Stimulated activated CD8-positive, alpha-beta memory T cell treated with anti-CD3 and anti-CD28 coated beads, Interleukin-15, amount 100 ng/mL, for 1 hour (primary cell): ENCODE results near the gene TIMP3.

Experiments
- DNase-seq: peaks from one replicate; pipeline ENCODE4 v3.0.0-alpha.2; 2020; ENCODE audit warnings: low read depth

The TIMP3 gene

DNA sequence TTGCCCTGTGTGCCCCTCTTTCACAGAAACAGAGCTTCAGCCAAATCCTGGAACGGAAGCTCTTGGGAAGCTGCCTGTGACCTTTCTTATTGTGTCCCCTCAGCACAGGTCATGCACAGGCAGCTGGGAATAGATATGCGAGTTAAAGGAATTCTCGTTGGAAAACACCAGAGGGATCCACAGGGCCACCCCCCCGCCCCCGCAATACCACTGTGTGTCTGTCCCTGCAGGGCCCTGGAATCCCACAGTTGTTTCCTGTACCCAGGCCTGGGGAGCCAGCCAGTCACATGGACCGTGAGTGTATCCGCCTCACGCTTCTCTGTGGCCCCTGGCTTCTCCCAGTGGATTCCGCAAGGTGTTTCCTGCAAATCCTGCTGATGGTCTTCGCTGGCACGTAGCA, 29.0 kb downstream of the TIMP3 start:
- DNase-seq = no peak

DNA sequence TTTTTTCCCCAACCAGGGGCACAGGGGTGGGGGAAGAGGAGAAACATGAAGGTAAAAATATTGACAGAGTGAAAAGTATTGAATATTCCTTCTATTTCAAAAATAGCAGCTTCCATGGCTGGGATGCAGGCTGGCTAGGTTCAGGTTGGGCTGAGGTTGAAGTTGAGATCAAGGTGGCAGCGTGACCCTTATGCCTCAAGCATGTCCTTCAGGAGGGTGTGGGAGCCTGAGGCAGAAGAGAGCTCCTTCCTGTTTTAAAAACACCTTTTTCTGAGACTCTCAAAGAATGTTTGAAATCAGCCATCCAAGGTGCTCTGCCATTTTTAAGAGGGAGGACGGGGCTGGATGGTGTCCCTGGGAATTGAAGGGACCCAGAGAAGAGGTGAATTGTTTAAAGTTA, 29.5 kb downstream of the TIMP3 start:
- DNase-seq = no peak

DNA sequence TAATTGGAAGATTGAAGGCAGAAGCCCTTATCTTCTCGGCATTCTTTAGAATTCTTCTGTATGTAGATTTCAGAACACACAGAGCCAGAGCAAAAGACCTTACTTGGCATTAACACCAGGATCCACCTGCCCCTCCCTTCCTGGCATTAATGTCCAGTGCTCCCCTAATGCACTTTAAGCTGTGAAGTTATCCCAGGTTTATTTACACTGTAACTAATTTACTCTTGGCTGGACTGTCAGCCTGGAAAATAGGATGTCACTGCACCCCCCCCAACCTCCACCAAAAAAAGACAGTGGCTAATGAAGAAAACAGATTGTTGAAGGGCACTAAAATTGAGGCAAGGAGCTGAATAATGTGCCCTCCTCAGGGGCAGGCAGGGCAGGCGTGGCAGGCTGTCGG, 30.1 kb downstream of the TIMP3 start:
- no peak for DNase-seq

DNA sequence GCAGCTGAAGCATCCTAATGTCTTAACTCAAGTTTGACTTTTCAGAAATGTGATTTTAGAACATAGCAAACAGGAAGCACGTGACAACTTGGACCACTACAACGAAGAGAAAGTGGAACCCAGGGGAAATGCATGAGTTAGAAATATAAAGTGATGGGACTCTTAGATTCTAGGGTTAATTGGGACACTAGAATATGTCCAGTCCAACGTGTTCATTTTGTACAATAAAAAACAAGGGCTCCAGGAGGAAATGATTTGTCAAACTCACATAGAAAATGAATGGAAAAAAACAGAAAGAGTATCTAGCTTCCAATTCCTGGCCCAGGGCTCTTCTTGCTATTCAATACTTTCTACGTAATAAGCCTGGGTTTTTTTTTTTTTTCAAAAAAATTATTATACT, 30.7 kb downstream of the TIMP3 start:
- DNase-seq = no peak

DNA sequence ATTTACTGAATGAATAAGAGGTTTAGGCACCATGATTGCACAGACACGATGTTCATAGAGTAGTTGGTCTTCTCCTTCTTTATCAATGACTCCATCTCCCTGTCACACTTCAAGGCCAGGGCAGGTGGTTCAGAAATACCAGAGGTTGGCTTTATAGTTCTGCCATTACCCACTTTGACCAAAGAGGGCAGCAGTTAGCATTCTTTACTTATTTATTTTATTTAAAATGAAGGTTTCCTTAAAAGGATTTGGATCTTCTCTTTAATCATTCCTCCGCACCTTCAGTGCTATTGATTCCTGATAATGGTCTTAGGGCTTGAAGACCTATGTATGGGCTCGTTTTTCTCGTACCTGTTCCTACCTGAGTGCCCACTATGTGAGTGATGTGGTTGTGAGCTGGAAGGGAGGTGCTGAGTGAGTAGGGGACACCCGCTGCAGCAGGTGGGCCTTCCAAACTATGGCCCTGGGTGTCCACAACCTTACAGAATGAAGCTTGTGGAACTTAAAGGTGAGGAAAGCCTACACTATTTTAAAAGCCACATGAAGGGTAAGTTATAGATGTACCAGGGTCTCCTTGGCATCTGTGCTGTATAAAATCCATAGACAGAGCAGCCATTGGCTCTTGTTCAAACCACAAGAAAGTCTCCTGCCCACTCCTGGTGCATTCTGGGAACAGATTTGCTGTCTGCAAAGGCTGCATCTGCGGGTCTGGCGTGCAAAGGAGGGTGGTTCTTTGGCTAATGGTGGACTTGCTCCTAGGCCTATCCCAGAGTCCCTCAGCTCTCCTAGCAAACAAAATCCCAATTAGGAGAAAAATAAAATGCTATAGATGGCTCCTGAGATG, 35.0 kb downstream of the TIMP3 start:
- no peak for DNase-seq

DNA sequence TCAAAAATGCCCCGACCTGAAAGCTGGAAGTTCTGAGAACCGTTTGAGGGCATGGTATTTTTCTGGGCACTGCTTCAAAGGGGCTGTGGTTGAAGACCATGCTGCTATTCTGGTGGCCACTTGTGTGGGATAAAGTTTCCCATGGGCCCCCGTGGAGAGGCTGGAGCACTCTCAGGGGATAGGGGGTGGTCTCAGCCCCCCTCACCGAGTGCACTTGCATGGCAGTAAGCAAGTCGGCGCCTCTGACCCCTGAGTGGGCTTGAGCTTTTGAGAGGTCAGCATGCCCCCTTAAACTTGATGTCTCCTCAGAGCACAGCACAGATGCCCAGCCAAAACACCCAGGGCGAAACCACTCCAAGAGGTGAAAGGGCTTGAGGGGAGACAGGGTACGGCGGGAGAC, 35.6 kb downstream of the TIMP3 start:
- no peak for DNase-seq

DNA sequence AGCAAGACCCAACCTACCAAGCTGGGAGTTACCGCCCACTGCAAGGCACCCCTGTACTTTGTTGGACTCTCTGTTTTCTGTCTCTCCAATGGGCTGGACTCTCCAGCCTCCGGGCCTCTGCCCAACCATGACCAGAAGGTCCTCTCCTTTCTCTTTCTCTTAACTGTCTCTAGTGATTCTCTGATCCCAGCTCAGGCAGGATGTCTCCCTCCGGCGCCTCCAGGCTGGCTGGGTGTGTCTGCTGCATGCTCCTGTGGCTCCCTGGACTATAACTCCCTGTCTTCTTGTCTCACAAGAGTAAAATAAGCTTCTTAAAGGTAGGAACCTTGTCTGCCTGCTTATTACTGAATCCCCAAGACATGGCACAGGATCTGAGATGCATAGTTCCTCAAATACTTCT, 36.3 kb downstream of the TIMP3 start:
- no peak for DNase-seq

DNA sequence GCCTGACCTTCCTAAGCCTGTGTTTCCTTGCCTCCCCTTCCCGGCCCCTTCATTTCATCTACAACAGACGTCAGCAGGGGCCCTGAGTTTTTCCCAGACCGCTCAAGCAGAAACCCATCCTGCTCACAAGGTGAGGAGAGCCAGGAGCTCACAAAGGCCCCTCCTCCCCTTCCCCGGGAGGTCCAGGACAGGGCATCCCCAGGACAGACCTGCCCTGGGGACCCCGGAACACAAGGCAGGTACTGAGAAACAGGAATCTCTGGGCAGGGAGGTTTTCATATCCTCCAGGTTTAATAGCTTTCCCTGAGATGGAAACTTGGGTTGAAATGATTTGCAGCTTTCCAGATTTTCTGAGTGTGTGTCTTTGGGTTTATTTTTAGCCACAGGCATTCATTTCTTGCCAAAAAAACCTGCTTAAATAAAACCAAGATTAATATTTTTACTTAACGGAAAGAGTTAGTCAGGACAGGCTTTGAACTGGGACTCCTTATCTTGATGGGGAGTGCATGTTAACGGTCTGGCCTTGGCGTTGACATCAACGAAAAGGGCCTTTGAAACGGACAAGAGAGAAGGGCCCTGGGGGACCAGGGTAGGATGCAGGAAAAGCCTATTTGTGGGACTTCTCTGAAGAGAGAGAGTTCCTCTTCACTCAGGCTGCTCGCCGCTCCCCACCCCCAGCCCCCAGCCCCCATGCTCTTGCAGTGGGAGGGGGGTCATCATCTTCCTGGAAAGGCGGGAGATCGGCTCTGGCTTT, 38.5 kb downstream of the TIMP3 start:
- no peak for DNase-seq

DNA sequence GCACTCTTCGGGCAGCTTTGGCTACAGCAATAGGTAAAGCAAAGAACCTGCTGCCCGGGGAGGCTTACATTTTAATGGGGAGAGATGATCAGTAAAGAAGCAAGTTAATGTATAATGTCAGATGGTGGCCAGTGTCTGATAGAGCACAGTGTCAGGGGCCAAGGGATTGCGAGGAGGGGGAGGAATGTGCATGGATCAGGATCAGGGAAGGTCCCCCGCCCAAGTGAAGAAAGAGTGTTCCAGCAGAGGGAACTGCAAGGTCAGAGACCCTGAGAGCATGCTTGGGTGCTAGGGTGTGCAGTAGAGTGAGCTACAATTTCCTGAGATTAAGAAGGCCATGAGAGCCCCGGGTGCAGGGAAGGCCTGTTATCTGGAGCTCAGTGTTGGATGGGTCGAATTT, 39.7 kb downstream of the TIMP3 start:
- no peak for DNase-seq

DNA sequence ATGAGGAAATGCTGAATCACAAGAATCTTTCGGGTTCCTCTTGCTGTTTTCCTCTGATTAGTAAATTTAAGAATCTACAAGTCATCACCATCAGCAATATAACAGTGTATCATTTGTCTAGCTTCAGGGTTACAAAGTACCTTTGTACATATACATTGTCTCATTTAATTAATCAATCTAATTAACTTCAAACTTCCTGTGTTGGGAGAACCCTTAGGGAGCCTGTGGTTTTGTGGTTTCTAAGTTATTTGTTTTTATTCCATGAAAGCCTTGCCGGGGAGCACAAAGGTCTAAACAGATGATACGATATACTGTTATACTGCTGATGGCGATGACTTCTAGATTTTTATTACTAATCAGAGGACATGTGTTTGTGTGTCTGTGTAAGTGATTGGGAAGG, 41.0 kb downstream of the TIMP3 start:
- DNase-seq = no peak

DNA sequence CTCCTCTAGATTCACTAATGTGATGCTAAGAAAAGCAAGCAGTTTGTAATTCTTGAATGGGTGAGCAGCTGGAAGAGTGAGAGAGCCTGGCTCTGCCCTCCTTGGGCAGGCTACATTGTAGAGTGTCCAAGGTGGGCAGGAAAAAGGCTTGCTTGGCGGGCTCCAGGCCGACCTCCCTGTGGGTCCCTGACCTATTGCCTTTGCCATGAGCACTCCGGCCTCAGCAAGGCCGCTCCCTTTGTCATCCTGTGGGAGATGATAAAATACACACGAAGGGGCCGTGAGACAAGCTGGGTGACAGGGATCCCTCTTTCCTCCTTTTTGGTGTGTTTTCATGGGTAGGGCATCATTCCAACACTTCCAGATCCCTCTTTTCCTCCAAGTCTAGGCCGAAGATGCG, 41.8 kb downstream of the TIMP3 start:
- no peak for DNase-seq

DNA sequence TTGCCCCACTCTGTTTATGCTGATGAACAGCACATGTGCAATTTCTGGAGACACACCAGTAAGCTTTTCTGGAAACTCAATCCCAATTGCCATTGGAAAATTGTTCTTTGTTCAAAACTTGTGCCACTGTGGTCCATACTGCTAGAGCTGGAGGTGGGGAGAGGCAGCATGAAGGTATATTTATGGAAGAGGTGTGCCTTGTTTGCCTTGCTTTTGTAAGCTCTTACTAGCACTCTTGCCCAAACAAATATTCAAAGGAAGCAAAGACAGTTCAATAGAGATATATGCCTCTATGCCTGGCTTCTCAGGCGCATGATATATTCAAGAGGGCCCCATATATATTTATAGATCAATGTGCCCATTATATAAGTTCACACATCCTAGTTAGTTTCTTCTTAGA, 42.7 kb downstream of the TIMP3 start:
- no peak for DNase-seq

DNA sequence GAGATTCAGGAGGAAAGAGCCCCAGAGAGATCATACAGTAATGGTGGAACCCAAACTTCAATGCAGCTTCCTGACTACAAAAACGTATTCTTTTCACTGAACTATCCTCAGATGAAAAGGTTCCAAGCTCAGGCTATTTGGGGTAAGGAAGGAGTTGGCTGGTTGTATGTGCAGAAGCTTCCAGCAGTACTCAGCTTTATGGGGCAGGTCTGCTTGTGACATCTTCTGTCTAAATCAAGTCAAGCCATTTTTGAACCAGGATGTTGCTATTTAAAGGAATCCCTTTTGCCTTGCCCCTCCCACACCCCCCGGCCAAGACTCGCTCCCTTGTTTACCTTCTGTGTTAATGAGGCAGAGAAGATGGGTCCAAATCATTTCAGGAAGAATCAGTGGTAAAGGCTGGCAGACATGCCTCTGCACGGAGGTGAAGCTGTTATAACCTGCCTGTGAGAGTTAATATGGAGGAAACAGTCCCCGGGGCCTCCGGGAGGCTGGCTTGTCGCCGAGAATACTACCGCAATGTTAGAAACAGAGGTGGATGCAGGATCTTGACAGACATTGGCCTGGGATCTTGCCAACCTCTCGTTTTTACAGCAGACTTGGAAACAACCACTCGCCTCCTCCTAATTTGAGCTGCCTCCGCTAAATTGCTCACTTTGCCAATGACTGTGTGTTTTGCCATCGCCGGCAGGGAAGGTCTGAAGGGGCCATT, 45.4 kb downstream of the TIMP3 start:
- DNase-seq = no peak

DNA sequence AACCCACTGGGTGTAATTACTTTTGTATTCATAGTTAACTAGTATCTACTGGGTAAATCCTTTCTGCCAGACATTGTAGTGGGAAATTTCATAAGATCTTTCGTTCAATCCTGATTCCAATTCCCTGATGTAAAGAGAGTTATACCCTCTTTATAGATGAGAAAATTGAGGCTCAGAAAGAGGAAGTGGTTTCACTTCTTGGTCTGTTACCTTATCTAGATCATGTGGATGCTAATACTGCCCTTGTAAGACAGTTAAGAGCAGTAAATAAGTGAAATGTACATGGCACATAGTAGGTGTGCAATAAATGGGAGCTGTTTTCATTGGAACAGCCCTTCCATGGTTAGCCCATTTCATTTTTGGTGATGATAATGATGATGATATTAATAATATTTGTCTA, 46.7 kb downstream of the TIMP3 start:
- DNase-seq = no peak

DNA sequence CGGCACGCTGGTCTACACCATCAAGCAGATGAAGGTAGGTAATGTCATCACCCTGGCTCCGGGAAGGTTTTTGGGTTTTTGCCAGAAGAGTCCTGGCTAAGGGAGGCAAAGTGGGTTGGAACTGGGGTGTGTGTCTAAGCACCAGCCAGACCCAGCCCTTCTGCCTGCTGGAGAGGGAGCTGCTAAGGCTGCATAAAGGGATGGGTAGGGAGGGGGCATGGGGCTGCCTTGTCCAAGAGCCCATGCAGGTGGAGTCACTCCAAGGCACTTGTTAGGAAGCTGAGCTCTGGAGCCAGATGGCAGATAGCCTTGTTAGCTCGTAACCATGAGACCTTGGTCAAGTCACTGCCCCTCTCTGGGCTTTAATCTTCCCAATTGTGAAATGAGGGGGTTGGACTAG, 48.0 kb downstream of the TIMP3 start:
- no peak for DNase-seq

DNA sequence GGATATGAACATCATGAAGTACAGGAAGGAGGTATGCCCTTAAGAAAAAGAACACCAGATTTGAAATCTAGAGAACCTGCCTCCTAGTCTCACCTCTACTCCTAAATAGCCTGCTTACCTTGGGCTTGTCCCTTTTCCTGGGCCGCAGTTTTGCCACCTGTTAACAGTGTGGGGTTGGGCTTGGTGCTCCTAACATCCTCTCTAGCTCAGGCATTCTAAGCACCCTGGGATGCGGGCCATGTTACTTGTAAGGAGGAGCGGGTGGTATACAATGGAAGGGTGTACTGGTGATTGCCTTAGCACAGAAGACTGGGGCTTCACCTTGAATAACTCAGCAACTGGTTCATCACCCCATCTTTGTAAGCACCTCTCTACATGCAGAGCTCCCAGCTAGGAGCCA, 48.7 kb downstream of the TIMP3 start:
- no peak for DNase-seq

DNA sequence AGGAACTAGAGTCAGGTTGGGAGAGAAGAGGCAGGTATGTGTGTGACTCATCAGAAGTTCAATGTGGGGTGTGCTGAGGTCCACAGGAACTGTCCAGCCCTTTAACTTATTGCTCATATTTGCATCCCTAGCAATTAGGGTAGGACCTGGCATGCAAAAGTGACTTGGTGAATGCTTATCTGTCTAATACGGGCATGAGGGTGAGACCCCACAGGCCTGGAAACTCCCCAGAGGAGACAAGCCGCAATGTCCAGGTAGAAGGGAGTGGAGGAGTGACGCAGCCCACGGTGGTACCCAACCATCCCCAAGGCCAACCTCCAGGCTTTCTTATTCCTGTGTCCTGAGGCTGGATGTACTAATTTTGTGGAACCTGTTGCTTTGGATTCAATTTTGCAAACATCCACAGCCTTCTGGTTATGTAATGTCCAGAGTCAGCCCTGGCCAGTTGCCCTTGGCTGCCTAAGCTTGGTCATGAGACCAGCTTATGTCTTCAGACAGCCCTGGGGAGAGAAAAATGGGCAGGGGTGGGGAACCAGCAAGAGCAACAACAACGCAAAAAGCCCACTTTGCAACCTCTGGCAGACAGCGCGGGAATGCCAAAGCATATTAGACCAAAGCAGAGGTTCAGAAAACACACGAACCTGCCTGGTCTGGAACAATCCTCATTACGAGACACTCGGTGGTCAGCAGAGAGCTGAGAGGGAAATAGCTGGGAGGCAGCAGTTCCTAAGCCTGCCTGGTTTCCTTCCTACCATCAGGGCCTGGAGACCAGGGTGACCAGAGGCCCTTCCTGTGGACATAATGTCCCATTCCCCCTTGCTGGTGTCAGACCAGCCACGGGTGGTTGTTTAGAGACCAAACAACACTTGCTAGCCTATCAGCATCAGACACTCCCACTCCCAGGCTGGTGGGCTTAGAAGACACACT, 49.3 kb downstream of the TIMP3 start:
- no peak for DNase-seq

DNA sequence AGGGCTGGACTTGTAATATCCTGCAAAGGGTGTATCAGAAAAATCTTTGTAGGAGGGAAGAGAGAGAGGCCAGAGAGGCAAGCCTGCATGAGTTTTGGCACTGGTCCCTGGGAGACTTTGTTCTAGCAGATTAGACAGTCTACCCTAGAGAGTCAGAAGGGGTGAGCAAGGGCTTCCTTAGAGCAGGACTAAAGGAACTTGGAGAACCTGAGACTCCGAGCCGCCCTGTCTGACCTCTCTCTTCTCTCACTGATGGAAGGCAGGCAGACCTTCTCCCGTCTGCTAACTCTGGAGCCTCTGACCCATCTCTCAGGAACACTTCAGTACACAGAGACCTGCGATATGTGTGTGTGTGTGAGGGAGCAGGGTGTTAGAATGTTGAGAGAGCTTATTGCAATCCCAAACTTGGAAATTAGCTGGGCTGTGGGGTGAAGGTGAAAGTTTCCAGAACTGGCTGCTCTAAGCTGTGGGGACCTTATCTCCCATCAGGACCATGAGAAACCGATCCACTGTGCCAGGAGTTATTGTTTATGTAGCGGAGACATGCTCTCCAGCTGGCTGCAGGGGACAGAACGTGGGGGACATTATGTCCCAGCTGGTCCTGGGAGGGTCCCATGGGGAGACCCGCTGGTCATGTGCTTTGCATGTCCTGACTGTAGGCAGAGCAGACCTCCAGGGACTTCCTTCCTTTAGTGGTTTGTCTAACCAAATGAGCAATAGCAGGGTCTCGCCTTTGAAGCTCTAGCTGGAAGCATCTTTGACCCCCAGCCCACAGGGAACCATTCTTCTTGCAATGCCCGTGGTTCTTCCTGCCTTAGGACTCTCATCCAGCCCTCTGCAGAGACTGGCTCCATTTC, 51.1 kb downstream of the TIMP3 start:
- DNase-seq = no peak

DNA sequence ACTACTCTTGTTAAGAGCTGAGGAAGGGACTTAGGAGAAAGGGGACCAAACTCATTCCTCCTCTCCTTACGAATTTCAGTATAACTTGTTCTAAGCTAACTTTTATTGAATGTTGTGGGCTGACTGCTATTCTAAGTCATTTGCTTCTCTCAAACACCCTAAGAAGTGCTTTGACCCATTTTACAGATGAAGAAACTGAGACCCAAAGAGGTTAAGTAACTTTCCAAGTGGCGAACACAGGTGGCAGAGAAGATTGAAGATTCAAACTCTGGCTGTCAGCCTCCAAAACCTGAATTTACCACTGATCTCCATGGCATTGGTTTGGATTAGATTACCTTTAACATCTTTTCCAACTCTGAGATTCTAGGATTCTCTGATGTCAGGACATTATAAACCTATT, 52.2 kb downstream of the TIMP3 start:
- DNase-seq = no peak

DNA sequence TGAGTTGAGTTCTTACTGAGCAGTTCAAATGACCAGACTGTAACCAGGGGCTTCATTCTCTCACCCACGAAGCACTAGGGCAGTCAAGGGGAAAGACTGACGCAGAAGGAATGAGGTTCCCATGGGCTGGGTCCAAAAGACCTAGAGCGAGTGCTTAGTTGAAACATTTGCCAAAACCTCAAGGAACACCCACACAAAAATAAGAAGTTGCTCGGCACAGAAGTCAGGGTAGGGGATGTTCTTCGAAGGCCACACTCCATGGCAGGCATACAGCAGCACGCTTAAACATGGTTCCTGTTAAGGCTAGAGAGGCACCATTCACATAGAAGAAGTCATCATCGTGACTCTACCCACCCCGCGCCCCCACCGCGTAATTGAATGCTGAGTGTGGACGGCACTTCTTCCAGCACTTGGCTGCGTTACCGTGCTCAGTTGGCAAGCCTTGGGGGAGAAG, 52.9 kb downstream of the TIMP3 start:
- DNase-seq = no peak
